ENCODE data around the gene SCN4A. TPM values are rescaled to one million over a fixed set of nuclear protein-coding genes. Genes with fewer than 3 reads are reported as not detected.
"Not testable (repeated sequence)": the region's sequence is repeated elsewhere in the genome, so short reads cannot be mapped to it uniquely, and the experiment has no call there.

The SCN4A gene
- total RNA-seq, 2 donors from 2014 or later = 0.20 TPM; not detected in 1

DNA sequence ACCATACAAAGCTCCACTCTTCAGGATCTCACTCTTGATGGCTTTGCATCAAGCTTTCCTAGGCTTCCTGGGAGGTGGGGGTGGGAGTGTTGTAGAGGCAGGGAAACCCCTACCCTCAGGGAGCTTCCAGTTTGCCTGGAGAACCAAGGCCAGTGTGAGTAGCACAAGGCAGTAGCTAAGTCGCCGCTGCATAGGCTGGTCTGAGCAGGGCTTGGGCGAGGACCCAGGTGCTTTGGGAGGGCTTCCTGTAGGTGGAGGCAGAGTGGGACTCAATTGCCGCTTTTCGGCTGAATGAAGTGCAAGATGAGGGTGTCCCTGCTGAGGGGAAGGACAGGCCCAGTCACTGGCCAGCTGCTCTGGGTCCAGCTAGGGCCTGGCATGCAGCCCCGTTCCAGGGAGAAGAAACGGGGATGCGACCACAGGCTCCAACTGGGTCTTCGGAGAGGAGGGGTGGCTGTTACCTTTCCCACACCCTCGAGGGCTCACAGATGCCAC, 44.5 kb downstream of the SCN4A start:
- DNase-seq = no peak
- no peak for ATAC-seq
- intact Hi-C loops (cut with DNase I, micrococcal nuclease) = loop anchor here in 1 of 2 donors (10.0 kb wide), 1 partner anchor 97 kb away; the partner anchor contains the start of gene ICAM2

DNA sequence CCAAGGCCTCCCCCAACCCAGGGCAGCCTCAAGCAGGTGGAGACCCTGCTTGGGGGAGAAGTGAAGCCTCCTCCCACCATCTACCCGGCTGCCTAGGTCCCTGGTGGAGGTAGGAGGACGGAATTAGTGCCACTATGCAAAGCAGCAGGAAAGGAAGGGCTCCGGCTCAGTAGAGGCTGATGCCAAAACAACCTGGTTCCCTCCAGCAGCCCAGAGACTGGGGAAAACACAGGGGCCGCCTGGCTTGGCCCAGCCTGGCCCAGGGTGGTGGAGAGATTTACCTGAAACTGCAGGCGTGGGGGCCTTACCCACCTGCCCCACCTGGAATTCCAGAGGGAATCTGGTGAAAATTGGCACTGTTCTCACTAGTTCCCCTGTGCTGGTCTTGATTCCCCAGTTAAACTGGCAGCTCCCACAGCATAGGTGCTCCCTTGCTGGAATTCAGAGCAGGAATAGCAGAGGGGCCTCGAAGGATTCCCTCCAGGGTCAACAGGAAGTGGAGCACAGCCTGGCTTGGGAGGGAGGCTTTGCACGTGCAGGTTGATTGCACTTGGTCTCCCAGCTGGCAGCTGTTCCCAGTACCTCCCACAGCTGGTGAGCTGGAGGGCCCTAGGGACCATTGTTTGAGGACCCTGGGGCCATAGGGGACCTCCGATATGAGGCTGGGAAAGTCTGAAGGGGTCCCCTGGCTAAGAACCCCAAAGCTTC, 45.1 kb downstream of the SCN4A start:
- DNase-seq = no peak
- ATAC-seq = no peak
- intact Hi-C loops (cut with DNase I, micrococcal nuclease) = loop anchor here in 1 of 2 donors (10.0 kb wide), 1 partner anchor 97 kb away; the partner anchor contains the start of gene ICAM2

DNA sequence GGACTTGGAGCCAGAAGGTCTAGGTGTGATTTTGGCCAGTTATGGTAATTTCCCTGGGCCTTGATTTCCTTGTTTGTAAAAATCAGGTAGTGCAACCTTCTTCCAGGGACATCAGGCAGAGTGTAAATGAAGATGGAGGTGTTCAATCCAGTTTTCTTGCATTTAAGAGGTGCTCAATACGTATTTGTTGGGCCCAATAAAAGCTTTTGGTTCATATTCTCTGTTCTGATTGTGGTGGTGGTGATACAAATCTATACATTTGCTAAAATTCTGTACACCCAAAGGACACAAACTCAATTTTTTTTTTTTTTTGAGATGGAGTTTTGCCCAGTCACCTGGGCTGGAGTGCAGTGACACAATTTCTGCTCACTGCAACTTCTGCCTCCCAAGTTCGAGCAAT, 46.6 kb downstream of the SCN4A start:
- DNase-seq = no peak
- no peak for ATAC-seq
- intact Hi-C loops (cut with DNase I, micrococcal nuclease) = loop anchor here in 1 of 2 donors (10.0 kb wide), 1 partner anchor 99 kb away; the partner anchor contains the start of gene ICAM2

DNA sequence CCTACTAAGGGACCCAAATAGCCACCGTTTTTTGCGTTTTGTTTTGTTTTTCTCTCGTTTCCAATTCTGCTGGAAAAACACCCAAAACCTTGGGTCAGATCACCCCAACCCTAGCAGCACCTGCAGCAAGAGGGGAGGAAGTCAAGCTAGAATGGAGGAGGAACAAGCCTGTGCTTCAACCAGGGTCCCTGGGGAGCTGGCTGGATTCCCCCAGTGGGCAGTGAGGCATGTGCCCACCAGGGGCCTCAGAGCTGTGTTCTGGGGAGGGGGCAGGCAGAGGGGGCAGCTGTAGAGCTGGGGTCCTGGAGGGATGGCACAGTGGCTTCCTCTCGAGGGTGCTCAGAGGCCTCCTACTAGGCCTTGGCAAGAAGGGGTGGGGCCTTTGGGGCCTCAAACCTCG, 47.1 kb downstream of the SCN4A start:
- ATAC-seq = no peak
- no peak for DNase-seq
- intact Hi-C loops (cut with DNase I, micrococcal nuclease) = loop anchor here in 1 of 2 donors (10.0 kb wide), 1 partner anchor 99 kb away; the partner anchor contains the start of gene ICAM2

DNA sequence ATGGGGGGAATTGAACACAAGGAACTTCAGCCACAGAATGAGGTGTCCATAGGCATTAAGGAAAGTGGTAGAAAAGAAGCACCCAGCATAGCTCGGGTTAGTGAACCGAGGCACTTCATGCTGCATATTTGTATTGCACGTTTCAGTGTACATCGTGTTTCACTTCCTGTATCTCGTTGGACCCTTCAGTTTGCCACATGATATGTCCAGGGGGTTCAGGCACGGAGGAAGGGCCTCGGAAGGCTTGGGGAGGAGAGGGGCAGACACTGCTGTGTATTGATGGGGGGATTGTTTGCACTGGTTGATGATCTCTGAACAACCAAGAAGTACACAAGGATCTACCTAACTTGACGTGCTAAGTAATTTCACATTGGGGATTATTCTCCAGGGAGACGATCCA, 50.3 kb downstream of the SCN4A start:
- intact Hi-C loops (cut with DNase I, micrococcal nuclease) = loop anchor here in 1 of 2 donors (10.0 kb wide), 1 partner anchor 102 kb away; the partner anchor contains the start of gene ICAM2
- not testable (repeated sequence) for ATAC-seq, DNase-seq

DNA sequence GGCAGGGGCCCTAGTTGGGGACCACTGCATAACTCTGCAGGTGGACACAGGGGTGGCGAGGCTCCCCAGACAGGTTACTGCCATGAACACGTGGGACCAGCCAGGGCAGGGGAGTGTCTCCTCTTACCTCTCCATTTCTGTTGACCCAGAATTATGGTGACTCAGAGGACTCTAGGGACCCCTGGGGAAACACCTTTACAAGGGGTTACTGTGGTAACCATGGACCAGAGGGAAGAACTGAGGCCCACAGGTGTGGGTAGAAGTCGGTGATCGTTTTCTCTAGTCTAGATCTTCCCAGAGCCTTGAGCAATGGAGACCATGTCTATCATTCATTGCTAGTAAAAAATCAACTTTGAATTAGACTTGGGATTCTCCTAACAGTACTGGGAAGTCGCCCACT, 51.9 kb downstream of the SCN4A start:
- DNase-seq, ATAC-seq: not testable (repeated sequence)
- intact Hi-C loops (cut with DNase I, micrococcal nuclease) = loop anchor here in 1 of 2 donors (10.0 kb wide), 1 partner anchor 104 kb away; the partner anchor contains the start of gene ICAM2

DNA sequence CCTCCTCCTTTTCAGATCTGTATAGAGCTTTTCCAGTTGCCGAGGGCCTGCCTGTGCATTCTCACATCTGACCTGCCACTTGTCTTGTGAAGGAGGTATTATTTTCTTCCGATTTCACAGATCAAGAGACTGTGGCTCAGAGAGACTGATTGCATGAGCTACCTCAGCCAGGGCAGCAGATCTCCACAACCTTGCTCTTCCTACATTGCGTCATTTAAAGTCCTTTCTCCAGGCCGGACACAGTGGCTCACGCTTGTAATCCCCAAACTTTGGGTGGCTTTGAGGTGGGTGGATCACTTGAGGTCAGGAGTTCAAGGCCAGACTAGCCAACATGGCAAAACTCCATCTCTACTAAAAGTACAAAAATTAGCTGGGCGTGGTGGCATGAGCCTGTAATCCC, 52.7 kb downstream of the SCN4A start:
- intact Hi-C loops (cut with DNase I, micrococcal nuclease) = loop anchor here in 1 of 2 donors (10.0 kb wide), 1 partner anchor 105 kb away; the partner anchor contains the start of gene ICAM2
- DNase-seq, ATAC-seq: not testable (repeated sequence)

DNA sequence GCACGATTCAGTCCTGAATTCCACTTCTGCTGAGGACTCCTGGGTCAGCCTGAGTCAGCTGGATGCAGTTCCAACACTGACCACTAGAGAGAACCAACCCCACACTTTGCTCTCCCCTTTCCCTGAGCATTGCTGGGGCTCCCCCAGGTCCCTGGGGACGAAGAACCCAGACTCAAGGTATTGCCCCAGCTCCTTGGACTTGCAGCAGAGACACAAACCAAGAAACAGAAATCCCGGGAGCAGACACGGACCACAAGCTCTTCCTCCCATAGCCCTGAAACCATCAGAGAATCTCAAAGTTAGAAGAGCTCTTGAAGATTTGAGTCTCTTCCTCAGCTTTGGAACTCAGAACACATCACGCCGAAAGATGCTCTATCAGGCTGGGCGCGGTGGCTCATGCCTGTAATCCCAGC, 53.4 kb downstream of the SCN4A start:
- intact Hi-C loops (cut with DNase I, micrococcal nuclease) = loop anchor here (10.0 kb wide), 2 partner anchors 105 to 215 kb away; partner anchors contain the start of genes ERN1 (in 2 of the 2) and ICAM2 (in 1 of the 2)
- DNase-seq (peak; percentile 32 to 68), ATAC-seq (peak; percentile 83)

DNA sequence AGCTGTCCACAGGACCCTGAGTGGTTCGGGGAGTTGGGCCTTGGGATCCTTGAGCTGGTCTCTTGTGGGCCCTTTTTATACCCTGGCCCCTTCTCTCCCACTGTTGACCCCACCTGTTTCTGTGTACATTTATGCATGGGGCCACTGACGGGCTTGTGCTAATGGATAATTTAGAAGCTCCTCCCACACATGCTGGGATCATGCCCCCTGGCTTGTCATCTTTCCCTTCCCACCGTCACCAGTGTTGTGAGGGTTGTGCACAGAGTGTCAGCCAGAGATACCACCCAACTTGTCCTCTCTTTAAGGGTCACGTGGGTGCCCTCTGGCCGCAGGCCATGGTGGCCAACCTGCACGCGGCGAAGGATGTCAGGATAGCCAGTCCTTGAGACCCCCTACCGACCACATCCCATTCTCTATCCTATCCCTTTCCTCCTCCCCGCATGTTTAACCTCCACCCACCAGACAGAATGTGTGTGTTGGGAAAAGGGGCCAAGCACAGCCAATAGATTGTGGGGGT, 53.9 kb downstream of the SCN4A start, which contains the start of gene GH1:
Gene GH1, minus strand, starts transcription at position 51 of the 517 bp plus-strand sequence. CDS start 63 bp downstream, outside the sequence.
- not testable (repeated sequence) for DNase-seq, ATAC-seq
- intact Hi-C loops (cut with DNase I, micrococcal nuclease) = loop anchor here (10.0 kb wide), 2 partner anchors 106 to 216 kb away; partner anchors contain the start of genes ERN1 (in 2 of the 2) and ICAM2 (in 1 of the 2)

DNA sequence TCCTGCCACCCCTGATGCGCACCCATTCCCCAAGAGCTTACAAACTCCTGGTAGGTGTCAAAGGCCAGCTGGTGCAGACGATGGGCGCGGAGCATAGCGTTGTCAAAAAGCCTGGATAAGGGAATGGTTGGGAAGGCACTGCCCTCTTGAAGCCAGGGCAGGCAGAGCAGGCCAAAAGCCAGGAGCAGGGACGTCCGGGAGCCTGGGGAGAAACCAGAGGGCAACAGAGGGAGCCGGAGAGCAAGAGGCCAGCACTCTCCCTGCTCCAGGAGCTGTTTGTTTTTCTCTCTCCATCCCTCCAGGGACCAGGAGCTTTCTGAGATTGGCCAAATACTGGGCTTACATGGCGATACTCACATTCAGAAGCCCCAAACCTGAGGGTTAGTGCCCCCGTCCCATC, 54.4 kb downstream of the SCN4A start:
- intact Hi-C loops (cut with DNase I, micrococcal nuclease) = loop anchor here (10.0 kb wide), 2 partner anchors 106 to 216 kb away; partner anchors contain the start of genes ERN1 (in 2 of the 2) and ICAM2 (in 1 of the 2)
- DNase-seq = no peak
- ATAC-seq = no peak

DNA sequence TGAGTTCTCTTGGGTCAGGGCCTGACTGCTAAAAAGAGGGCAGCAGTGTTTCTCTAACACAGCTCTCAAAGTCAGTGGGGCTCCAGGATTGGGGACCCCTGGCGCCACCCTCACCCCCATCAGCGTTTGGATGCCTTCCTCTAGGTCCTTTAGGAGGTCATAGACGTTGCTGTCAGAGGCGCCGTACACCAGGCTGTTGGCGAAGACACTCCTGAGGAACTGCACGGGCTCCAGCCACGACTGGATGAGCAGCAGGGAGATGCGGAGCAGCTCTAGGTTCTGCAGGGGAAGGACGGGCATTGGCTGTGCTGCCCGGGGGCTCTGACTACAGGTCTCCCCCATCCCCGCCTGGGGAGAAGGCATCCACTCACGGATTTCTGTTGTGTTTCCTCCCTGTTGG, 55.1 kb downstream of the SCN4A start:
- intact Hi-C loops (cut with DNase I, micrococcal nuclease) = loop anchor here (10.0 kb wide), 2 partner anchors 107 to 217 kb away; partner anchors contain the start of genes ERN1 (in 2 of the 2) and ICAM2 (in 1 of the 2)
- DNase-seq (no peak), ATAC-seq (no peak)

DNA sequence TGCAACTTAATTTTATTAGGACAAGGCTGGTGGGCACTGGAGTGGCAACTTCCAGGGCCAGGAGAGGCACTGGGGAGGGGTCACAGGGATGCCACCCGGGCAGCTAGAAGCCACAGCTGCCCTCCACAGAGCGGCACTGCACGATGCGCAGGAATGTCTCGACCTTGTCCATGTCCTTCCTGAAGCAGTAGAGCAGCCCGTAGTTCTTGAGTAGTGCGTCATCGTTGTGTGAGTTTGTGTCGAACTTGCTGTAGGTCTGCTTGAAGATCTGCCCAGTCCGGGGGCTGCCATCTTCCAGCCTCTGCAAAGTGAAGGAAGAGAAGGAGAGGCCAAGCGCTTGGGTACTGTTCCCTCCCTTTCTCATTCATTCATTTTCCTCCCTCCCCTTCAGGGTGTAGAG, 55.5 kb downstream of the SCN4A start:
- ATAC-seq, DNase-seq: not testable (repeated sequence)
- intact Hi-C loops (cut with DNase I, micrococcal nuclease) = loop anchor here (10.0 kb wide), 2 partner anchors 108 to 218 kb away; partner anchors contain the start of genes ERN1 (in 2 of the 2) and ICAM2 (in 1 of the 2)

DNA sequence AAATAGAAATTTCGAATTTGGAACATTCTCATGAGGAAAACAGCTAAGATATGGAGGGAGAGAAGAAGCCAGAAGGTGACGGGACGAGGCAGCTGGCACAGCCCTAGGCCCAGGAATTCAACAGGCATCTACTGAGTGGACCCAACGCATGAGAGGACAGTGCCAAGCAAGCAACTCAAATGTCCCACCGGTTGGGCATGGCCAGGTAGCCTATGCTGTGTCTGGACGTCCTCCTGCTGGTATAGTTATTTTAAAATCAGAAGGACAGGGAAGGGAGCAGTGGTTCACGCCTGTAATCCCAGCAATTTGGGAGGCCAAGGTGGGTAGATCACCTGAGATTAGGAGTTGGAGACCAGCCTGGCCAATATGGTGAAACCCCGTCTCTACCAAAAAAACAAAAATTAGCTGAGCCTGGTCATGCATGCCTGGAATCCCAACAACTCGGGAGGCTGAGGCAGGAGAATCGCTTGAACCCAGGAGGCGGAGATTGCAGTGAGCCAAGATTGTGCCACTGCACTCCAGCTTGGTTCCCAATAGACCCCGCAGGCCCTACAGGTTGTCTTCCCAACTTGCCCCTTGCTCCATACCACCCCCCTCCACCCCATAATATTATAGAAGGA, 56.0 kb downstream of the SCN4A start:
- ATAC-seq (no peak), DNase-seq (no peak)
- intact Hi-C loops (cut with DNase I, micrococcal nuclease) = loop anchor here (10.0 kb wide), 2 partner anchors 108 to 218 kb away; partner anchors contain the start of genes ERN1 (in 2 of the 2) and ICAM2 (in 1 of the 2)

DNA sequence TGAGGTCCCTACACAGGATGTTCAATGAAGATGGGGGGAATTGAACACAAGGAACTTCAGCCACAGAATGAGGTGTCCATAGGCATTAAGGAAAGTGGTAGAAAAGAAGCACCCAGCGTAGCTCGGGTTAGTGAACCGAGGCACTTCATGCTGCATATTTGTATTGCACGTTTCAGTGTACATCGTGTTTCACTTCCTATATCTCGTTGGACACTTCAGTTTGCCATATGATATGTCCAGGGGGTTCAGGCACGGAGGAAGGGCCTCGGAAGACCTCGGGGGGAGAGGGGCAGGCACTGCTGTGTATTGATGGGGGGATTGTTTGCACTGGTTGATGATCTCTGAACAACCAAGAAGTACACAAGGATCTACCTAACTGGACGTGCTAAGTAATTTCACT, 57.0 kb downstream of the SCN4A start:
- intact Hi-C loops (cut with DNase I, micrococcal nuclease) = loop anchor here (10.0 kb wide), 2 partner anchors 109 to 219 kb away; partner anchors contain the start of genes ERN1 (in 2 of the 2) and ICAM2 (in 1 of the 2)
- DNase-seq, ATAC-seq: not testable (repeated sequence)

DNA sequence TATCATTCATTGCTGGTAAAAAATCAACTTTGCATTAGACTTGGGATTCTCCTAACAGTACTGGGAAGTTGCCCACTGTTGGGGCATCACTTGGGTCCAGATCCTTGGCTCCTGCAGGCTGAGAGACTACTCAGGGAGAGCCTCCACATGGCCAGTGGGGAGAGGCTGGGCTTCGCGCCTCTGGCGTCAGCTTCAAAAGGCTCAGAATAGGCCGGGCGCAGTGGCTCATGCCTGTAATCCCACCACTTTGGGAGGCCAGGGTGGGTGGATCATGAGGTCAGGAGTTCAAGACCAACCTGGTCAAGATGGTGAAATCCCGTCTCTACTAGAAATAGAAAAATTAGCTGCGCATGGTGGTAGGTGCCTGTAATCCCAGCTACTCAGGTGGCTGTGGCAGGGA, 58.2 kb downstream of the SCN4A start:
- ATAC-seq = no peak
- DNase-seq = no peak
- intact Hi-C loops (cut with DNase I, micrococcal nuclease) = loop anchor here (10.0 kb wide), 2 partner anchors 110 to 220 kb away; partner anchors contain the start of genes ERN1 (in 2 of the 2) and ICAM2 (in 1 of the 2)

DNA sequence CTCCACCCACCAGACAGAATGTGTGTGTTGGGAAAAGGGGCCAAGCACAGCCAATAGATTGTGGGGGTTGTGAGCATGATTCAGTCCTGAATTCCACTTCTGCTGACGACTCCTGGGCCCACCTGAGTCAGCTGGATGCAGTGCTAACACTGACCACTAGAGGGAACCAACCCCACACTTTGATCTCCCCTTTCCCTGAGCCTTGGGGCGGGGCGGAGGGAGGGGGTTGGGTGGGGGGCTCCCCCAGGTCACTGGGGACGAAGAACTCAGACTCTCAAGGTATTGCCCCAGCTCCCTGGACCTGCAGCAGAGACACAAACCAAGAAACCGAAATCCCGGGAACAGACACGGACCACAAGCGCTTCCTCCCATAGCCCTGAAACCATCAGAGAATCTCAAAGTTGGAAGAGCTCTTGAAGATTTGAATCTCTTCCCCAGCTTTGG, 61.0 kb downstream of the SCN4A start:
- peak in 1 of 2 donors; percentile 38 for DNase-seq
- intact Hi-C loops (cut with DNase I, micrococcal nuclease) = loop anchor here (10.0 kb wide), 2 partner anchors 113 to 223 kb away; partner anchors contain the start of genes ERN1 (in 2 of the 2) and ICAM2 (in 1 of the 2)

DNA sequence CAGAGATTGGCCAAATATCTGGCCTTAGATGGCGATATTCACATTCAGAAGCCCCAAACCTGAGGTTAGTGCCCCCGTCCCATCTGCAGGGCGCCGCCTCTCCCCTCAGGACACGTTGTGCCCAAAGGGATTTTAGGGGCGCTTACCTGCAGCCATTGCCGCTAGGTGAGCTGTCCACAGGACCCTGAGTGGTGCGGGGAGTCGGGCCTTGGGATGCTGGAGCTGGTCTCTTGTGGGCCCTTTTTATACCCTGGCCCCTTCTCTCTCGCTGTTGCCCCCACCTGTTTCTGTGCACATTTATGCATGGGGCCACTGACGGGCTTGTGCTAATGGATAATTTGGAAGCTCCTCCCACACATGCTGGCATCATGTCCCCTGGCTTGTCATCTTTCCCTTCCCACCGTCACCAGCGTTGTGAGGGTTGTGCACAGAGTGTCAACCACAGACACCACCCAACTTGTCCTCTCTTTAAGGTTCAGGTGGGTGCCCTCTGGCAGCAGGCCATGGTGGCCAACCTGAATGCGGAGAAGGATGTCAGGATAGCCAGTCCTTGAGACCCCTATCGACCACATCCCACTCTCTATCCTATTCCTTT, 61.6 kb downstream of the SCN4A start, which contains the start of gene CSHL1:
Gene CSHL1, minus strand, starts transcription at position 218 of the 595 bp plus-strand sequence. Its CDS starts 62 bp downstream, at position 156.
- DNase-seq = no peak
- intact Hi-C loops (cut with DNase I, micrococcal nuclease) = loop anchor here (10.0 kb wide), 2 partner anchors 114 to 224 kb away; partner anchors contain the start of genes ERN1 (in 2 of the 2) and ICAM2 (in 1 of the 2)
- no peak for ATAC-seq

More for the DNA sequence above, 61.0 kb downstream of the SCN4A start:
- peak; percentile 44 for ATAC-seq
